Activated naive CD8-positive, alpha-beta T cell treated with anti-CD3 and anti-CD28 coated beads for 36 hours (primary cell): ENCODE results near the gene LRFN2. TPM values are rescaled to one million over a fixed set of nuclear protein-coding genes. Genes with fewer than 3 reads are reported as not detected.

Experiments
- DNase-seq: peaks from one replicate; pipeline ENCODE4 v3.0.0; 2021
- H3K27ac Mint-ChIP-seq: one replicate; pipeline ENCODE4 v1.8.0; 2022; ENCODE audit warnings: mild to moderate bottlenecking, moderate library complexity, mixed read lengths
- H3K27me3 Mint-ChIP-seq: one replicate; pipeline ENCODE4 v1.8.0; 2022; ENCODE audit warnings: mild to moderate bottlenecking, mixed read lengths
- H3K36me3 Mint-ChIP-seq: one replicate; pipeline ENCODE4 v1.8.0; 2021; ENCODE audit warnings: mild to moderate bottlenecking, mixed read lengths
- H3K4me1 Mint-ChIP-seq: one replicate; pipeline ENCODE4 v1.8.0; 2021; ENCODE audit warnings: mixed read lengths
- H3K4me3 Mint-ChIP-seq: one replicate; pipeline ENCODE4 v1.8.0; 2022; ENCODE audit warnings: mild to moderate bottlenecking, moderate library complexity, mixed read lengths
- H3K9me3 Mint-ChIP-seq: one replicate; pipeline ENCODE4 v1.8.0; 2022; ENCODE audit warnings: mixed read lengths
- total RNA-seq, 2 experiments: library from RNA; stranded (reverse); gene quantifications; one replicate each; pipeline ENCODE4 v1.2.3, GENCODE V29; 2021

The LRFN2 gene
- total RNA-seq, 2 experiments from 2014 or later: not detected

- DNase-seq: no peak
- H3K36me3 Mint-ChIP-seq: no peaks in the 10 kb centered on the region
- no peaks in the 10 kb centered on the region for H3K4me1 Mint-ChIP-seq
- no peak overlapping the region for H3K27ac Mint-ChIP-seq
- peaks cover 4% of the 10 kb centered on the region for H3K27me3 Mint-ChIP-seq
- H3K9me3 Mint-ChIP-seq: no peaks in the 10 kb centered on the region
- H3K4me3 Mint-ChIP-seq: no peak overlapping the region
Measured at GRCh38 chr6:40353967-40354452, 233.2 kb downstream of the LRFN2 start.

DNA sequence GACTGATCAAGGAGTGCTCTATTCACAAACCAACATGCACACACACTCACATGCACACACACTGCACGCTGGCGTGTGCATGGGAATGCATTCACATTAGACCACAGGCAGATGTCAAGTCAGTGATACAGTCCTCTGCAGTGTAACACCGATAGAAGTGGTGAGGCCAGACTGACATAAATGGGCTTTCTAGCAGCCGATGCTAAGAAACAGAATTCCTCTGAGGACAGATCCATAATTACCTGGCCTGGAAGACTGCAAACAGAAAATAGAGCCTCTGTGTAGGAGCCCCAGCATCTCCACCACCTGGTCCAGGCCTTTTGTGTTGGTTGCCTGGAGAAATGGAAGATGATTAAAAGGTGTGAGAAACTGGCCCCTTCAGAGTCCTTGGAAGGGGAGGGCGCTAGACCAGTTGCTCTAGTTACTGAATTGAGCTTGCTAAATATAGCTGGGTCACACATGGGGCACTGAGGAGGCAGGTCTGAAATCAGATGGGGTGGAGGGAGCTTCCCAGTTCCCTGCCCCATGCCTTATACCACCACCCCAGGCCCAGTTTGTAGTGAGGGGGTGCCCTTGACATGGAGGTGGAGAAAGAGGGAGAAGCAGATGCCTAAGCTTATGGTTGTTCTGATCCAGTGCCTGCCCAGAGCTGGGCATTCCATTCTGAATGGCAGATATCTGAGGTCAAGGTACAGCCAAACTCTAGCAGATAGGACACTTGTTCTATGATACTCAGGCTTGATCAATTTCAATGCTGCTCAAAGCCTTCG lies 233.8 kb downstream of the LRFN2 start:
- H3K4me3 Mint-ChIP-seq: no peak overlapping the region
- DNase-seq: no peak
- no peaks in the 10 kb centered on the region for H3K9me3 Mint-ChIP-seq
- peaks cover 4% of the 10 kb centered on the region for H3K27me3 Mint-ChIP-seq
- H3K4me1 Mint-ChIP-seq: no peaks in the 10 kb centered on the region
- no peaks in the 10 kb centered on the region for H3K36me3 Mint-ChIP-seq
- no peak overlapping the region for H3K27ac Mint-ChIP-seq

DNA sequence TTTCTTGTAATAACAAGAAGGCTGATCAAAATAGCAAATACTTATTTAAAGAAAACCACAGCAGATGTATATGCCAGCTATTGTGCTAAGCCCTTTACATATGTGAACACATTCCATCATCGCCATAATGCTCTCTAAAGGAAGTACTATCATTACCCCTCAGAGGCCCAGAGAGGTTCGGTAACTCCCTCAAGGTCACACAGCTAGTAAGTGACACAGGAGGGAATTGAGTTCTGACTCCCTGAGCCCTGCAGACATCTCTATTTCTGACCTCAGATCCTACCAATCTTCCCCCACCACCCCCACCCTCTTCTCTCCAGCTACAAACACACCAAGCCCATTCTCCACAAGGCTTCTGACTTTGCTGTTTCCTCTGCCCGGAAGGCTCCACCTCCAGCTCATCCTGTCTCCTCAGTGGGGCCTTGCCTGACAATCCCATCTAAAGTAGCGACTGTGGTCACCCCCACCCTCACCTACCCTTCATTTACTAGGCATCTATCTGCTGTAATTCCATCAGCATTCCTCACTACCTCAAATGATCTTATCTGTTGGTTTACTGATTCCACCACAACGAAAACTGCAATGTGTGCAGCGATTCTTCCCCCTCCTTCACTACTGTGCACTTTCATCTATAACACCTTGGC lies 234.5 kb downstream of the LRFN2 start:
- Mint-ChIP-seq H3K27ac (no peak overlapping the region), H3K9me3 (no peaks in the 10 kb centered on the region), H3K27me3 (no peaks in the 10 kb centered on the region), H3K4me1 (no peaks in the 10 kb centered on the region), H3K4me3 (no peak overlapping the region), H3K36me3 (no peaks in the 10 kb centered on the region)
- DNase-seq: no peak

GRCh38 chr6:40352006-40352405 lies 235.2 kb downstream of the LRFN2 start:
- H3K27me3 Mint-ChIP-seq: no peaks in the 10 kb centered on the region
- no peaks in the 10 kb centered on the region for H3K36me3 Mint-ChIP-seq
- H3K9me3 Mint-ChIP-seq: no peaks in the 10 kb centered on the region
- no peak overlapping the region for H3K27ac Mint-ChIP-seq
- no peak overlapping the region for H3K4me3 Mint-ChIP-seq
- H3K4me1 Mint-ChIP-seq: no peaks in the 10 kb centered on the region
- DNase-seq: no peak

- Mint-ChIP-seq H3K27ac (no peak overlapping the region), H3K4me1 (no peaks in the 10 kb centered on the region), H3K4me3 (no peak overlapping the region), H3K27me3 (no peaks in the 10 kb centered on the region), H3K9me3 (no peaks in the 10 kb centered on the region), H3K36me3 (no peaks in the 10 kb centered on the region)
- no peak for DNase-seq
Measured at GRCh38 chr6:40350747-40351217, 236.4 kb downstream of the LRFN2 start.

GRCh38 chr6:40349901-40350746 lies 237.0 kb downstream of the LRFN2 start:
- Mint-ChIP-seq H3K9me3 (no peaks in the 10 kb centered on the region), H3K27ac (no peak overlapping the region)
- DNase-seq: no peak

GRCh38 chr6:40349123-40349900 lies 237.9 kb downstream of the LRFN2 start:
- Mint-ChIP-seq H3K27ac (no peak overlapping the region), H3K27me3 (no peaks in the 10 kb centered on the region), H3K4me1 (no peaks in the 10 kb centered on the region), H3K36me3 (no peaks in the 10 kb centered on the region), H3K9me3 (no peaks in the 10 kb centered on the region), H3K4me3 (no peak overlapping the region)
- DNase-seq: no peak

More at GRCh38 chr6:40349901-40350746, 237.0 kb downstream of the LRFN2 start:
- H3K4me3 Mint-ChIP-seq: no peak overlapping the region
- H3K4me1 Mint-ChIP-seq: no peaks in the 10 kb centered on the region
- H3K36me3 Mint-ChIP-seq: no peaks in the 10 kb centered on the region
- no peaks in the 10 kb centered on the region for H3K27me3 Mint-ChIP-seq

DNA sequence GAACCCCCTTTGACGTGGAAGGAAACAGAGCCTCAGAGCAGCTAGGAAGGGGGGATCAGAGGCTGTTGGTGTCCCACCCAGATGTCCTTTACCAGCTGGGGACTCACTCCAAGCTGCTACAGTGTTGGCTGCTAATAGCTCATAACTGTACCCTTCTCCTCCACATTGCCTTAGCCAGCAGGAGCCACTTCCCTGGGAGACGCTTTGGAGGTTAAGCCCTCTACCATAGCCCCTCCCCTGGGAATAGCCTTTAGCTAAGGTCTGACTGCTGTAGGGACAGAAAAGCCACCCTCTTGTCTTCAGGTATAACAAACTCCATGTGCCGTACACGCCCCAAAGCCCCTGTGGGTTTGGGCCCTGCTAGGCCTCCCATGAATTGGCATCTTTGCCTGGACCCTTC lies 238.6 kb downstream of the LRFN2 start:
- Mint-ChIP-seq H3K4me1 (no peaks in the 10 kb centered on the region), H3K27me3 (no peaks in the 10 kb centered on the region), H3K9me3 (no peaks in the 10 kb centered on the region), H3K36me3 (no peaks in the 10 kb centered on the region), H3K4me3 (no peak overlapping the region), H3K27ac (no peak overlapping the region)
- DNase-seq: no peak

GRCh38 chr6:40347571-40348011 lies 239.6 kb downstream of the LRFN2 start:
- DNase-seq: no peak
- Mint-ChIP-seq H3K36me3 (no peaks in the 10 kb centered on the region), H3K4me3 (no peak overlapping the region), H3K27ac (no peak overlapping the region), H3K4me1 (no peaks in the 10 kb centered on the region), H3K9me3 (no peaks in the 10 kb centered on the region), H3K27me3 (no peaks in the 10 kb centered on the region)

DNA sequence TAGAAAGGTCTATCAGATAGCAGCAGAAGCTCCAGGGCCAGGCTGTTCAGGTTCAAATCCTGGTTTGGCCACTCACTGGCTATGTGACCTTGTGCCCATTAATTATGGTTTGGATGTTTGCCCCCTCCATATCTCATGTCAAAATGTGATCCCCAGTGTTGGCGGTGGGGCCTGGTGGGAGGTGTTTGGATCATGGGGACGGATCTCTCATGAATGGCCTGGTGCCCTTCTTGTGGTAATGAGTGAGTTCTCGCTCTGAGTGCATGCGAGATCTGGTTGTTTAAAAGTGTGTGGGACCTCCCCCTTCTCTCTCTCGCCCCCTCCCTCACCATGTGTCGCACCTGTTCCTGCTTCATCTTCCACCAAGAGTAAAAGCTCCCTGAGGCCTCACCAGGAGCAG lies 240.9 kb downstream of the LRFN2 start:
- H3K4me3 Mint-ChIP-seq: no peak overlapping the region
- H3K9me3 Mint-ChIP-seq: no peaks in the 10 kb centered on the region
- H3K27ac Mint-ChIP-seq: no peak overlapping the region
- H3K4me1 Mint-ChIP-seq: no peaks in the 10 kb centered on the region
- no peaks in the 10 kb centered on the region for H3K27me3 Mint-ChIP-seq
- no peak for DNase-seq
- no peaks in the 10 kb centered on the region for H3K36me3 Mint-ChIP-seq

GRCh38 chr6:40344566-40345167 lies 242.5 kb downstream of the LRFN2 start:
- no peak overlapping the region for H3K27ac Mint-ChIP-seq
- H3K9me3 Mint-ChIP-seq: no peaks in the 10 kb centered on the region
- no peaks in the 10 kb centered on the region for H3K4me1 Mint-ChIP-seq
- H3K36me3 Mint-ChIP-seq: no peaks in the 10 kb centered on the region
- H3K27me3 Mint-ChIP-seq: no peaks in the 10 kb centered on the region
- no peak for DNase-seq
- no peak overlapping the region for H3K4me3 Mint-ChIP-seq

GRCh38 chr6:40343877-40344565 lies 243.1 kb downstream of the LRFN2 start:
- Mint-ChIP-seq H3K4me3 (no peak overlapping the region), H3K9me3 (no peaks in the 10 kb centered on the region), H3K4me1 (no peaks in the 10 kb centered on the region), H3K36me3 (no peaks in the 10 kb centered on the region), H3K27ac (no peak overlapping the region), H3K27me3 (no peaks in the 10 kb centered on the region)
- DNase-seq: no peak

GRCh38 chr6:40343318-40343876 lies 243.8 kb downstream of the LRFN2 start:
- Mint-ChIP-seq H3K27me3 (no peaks in the 10 kb centered on the region), H3K36me3 (no peaks in the 10 kb centered on the region), H3K9me3 (no peaks in the 10 kb centered on the region), H3K4me3 (no peak overlapping the region), H3K27ac (no peak overlapping the region), H3K4me1 (no peaks in the 10 kb centered on the region)
- no peak for DNase-seq
